WTC11 (cell line): ENCODE data around the gene EME1. TPM values are rescaled to one million over a fixed set of nuclear protein-coding genes. Genes with fewer than 3 reads are reported as not detected.

Source experiments
- ATAC-seq: fragments of 200-7000 bp; cut with Tn5 transposase; 2 replicates; pipeline ENCODE4 v1.10.0; 2021; ENCODE audit warnings: mild to moderate bottlenecking, moderate library complexity
- CTCF ChIA-PET: fragments of 300-600 bp; sonication (Branson Sonifier 250); formaldehyde crosslinking; loops from one replicate; lab custom pipeline; 2021; ENCODE audit warnings: antibody characterized with exemption; lab: Charles Lee
- POLR2A ChIA-PET: fragments of 350-600 bp; sonication (Branson Sonifier 250); formaldehyde crosslinking; loops from one replicate; lab custom pipeline; 2021; ENCODE audit warnings: antibody characterized with exemption; lab: Charles Lee
- DNase-seq: peaks from one replicate; pipeline ENCODE4 v3.0.0; 2021; ENCODE audit warnings: low spot score
- H3K27ac Mint-ChIP-seq: 2 replicates; pipeline ENCODE4 v1.8.0; 2021; ENCODE audit warnings: mixed read lengths
- H3K27me3 Mint-ChIP-seq: 2 replicates; pipeline ENCODE4 v1.8.0; 2021; ENCODE audit warnings: low read depth, mild to moderate bottlenecking, moderate library complexity, mixed read lengths
- H3K36me3 Mint-ChIP-seq: 2 replicates; pipeline ENCODE4 v1.8.0; 2021; ENCODE audit warnings: mixed read lengths
- H3K4me1 Mint-ChIP-seq: 2 replicates; pipeline ENCODE4 v1.8.0; 2022; ENCODE audit warnings: mixed read lengths
- H3K4me3 Mint-ChIP-seq: 2 replicates; pipeline ENCODE4 v1.8.0; 2021; ENCODE audit warnings: mild to moderate bottlenecking, moderate library complexity, mixed read lengths
- H3K9me3 Mint-ChIP-seq: 2 replicates; pipeline ENCODE4 v1.8.0; 2021; ENCODE audit warnings: mixed read lengths
- AFF4 ChIP-seq: sonication (generic); formaldehyde crosslinking; IDR thresholded peaks from 2 replicates; pipeline ENCODE4 v1.8.1; 2023; ENCODE audit warnings: mild to moderate bottlenecking, missing genetic modification reagents, borderline replicate concordance
- CREB1 ChIP-seq: sonication (generic); formaldehyde crosslinking; IDR thresholded peaks from 2 replicates; pipeline ENCODE4 v1.8.0; 2023; ENCODE audit warnings: mild to moderate bottlenecking, missing genetic modification reagents
- E2F5 ChIP-seq: sonication (generic); formaldehyde crosslinking; IDR thresholded peaks from 2 replicates; pipeline ENCODE4 v1.8.1; 2022; ENCODE audit warnings: mild to moderate bottlenecking, moderate library complexity, missing genetic modification reagents
- ELF4 ChIP-seq: sonication (generic); formaldehyde crosslinking; IDR thresholded peaks from 2 replicates; pipeline ENCODE4 v1.8.1; 2022; ENCODE audit warnings: low read depth, mild to moderate bottlenecking, moderate library complexity, missing genetic modification reagents
- ERG ChIP-seq: fragments of 250-450 bp; sonication (Bioruptor Pico); IDR thresholded peaks from 2 replicates; pipeline ENCODE4 v1.8.0; 2021; ENCODE audit warnings: mild to moderate bottlenecking
- FOXK1 ChIP-seq: sonication (generic); formaldehyde crosslinking; IDR thresholded peaks from 2 replicates; pipeline ENCODE4 v1.8.0; 2022; ENCODE audit warnings: mild to moderate bottlenecking, moderate library complexity, missing genetic modification reagents
- FOXP4 ChIP-seq: sonication (generic); formaldehyde crosslinking; IDR thresholded peaks from 2 replicates; pipeline ENCODE4 v1.8.0; 2022; ENCODE audit warnings: mild to moderate bottlenecking, missing genetic modification reagents
- GABPB1 ChIP-seq: sonication (generic); formaldehyde crosslinking; IDR thresholded peaks from 2 replicates; pipeline ENCODE4 v1.8.1; 2023; ENCODE audit warnings: mild to moderate bottlenecking, missing genetic modification reagents
- HMGA2 ChIP-seq: fragments of 250-450 bp; sonication (Bioruptor Pico); IDR thresholded peaks from 2 replicates; pipeline ENCODE4 v1.4.0; 2021; ENCODE audit warnings: mild to moderate bottlenecking, moderate library complexity
- HMGXB4 ChIP-seq: sonication (generic); formaldehyde crosslinking; IDR thresholded peaks from 2 replicates; pipeline ENCODE4 v1.8.1; 2023; ENCODE audit warnings: mild to moderate bottlenecking, moderate library complexity, missing genetic modification reagents
- IRF1 ChIP-seq: sonication (generic); formaldehyde crosslinking; IDR thresholded peaks from 2 replicates; pipeline ENCODE4 v1.8.0; 2023; ENCODE audit warnings: missing genetic modification reagents
- KAT7 ChIP-seq: sonication (generic); formaldehyde crosslinking; IDR thresholded peaks from 2 replicates; pipeline ENCODE4 v1.8.1; 2023; ENCODE audit warnings: missing genetic modification reagents, mild to moderate bottlenecking, borderline replicate concordance
- NFE2L1 ChIP-seq: sonication (generic); formaldehyde crosslinking; IDR thresholded peaks from 2 replicates; pipeline ENCODE4 v1.8.1; 2023; ENCODE audit warnings: missing genetic modification reagents
- NR1H2 ChIP-seq: sonication (generic); formaldehyde crosslinking; IDR thresholded peaks from 2 replicates; pipeline ENCODE4 v1.9.0; 2021; ENCODE audit warnings: mild to moderate bottlenecking, moderate library complexity, missing genetic modification reagents
- PRRX2 ChIP-seq: fragments of 250-450 bp; sonication (Bioruptor Pico); IDR thresholded peaks from 2 replicates; pipeline ENCODE4 v1.8.0; 2021; ENCODE audit warnings: mild to moderate bottlenecking
- SMAD3 ChIP-seq: sonication (generic); formaldehyde crosslinking; IDR thresholded peaks from 2 replicates; pipeline ENCODE4 v1.8.0; 2022; ENCODE audit warnings: missing genetic modification reagents, mild to moderate bottlenecking, borderline replicate concordance
- TEAD4 ChIP-seq: sonication (generic); formaldehyde crosslinking; IDR thresholded peaks from 2 replicates; pipeline ENCODE4 v1.8.0; 2022; ENCODE audit warnings: mild to moderate bottlenecking, missing genetic modification reagents
- TP53 ChIP-seq: sonication (generic); formaldehyde crosslinking; IDR thresholded peaks from 2 replicates; pipeline ENCODE4 v1.8.1; 2023; ENCODE audit warnings: mild to moderate bottlenecking, missing genetic modification reagents
- USF2 ChIP-seq: sonication (generic); formaldehyde crosslinking; IDR thresholded peaks from 2 replicates; pipeline ENCODE4 v1.8.1; 2023; ENCODE audit warnings: mild to moderate bottlenecking, missing genetic modification reagents, moderate library complexity
- ZBTB21 ChIP-seq: sonication (generic); formaldehyde crosslinking; IDR thresholded peaks from 2 replicates; pipeline ENCODE4 v1.8.1; 2023; ENCODE audit warnings: mild to moderate bottlenecking, missing genetic modification reagents, borderline replicate concordance
- ZNF317 ChIP-seq: sonication (generic); formaldehyde crosslinking; IDR thresholded peaks from 2 replicates; pipeline ENCODE4 v1.8.1; 2023; ENCODE audit warnings: low read depth, mild to moderate bottlenecking, moderate library complexity, missing genetic modification reagents, borderline replicate concordance
- ZNF416 ChIP-seq: fragments of 250-450 bp; sonication (Bioruptor Pico); IDR thresholded peaks from 2 replicates; pipeline ENCODE4 v1.9.0; 2021; ENCODE audit warnings: mild to moderate bottlenecking, inconsistent platforms
- total RNA-seq: library from RNA; stranded (reverse); gene quantifications from 3 replicates; pipeline ENCODE4 v1.2.3, GENCODE V29; 2021

EME1 gene
- total RNA-seq, 1 experiment from 2014 or later = 24.9 TPM

- CTCF ChIA-PET = interaction anchor here (0.6 to 2.9 kb wide), 10 partner anchors 14 to 332 kb away, joined by 3 to 19 read pairs (median 4); partner anchors contain the start of genes LRRC59 and XYLT2
- Mint-ChIP-seq H3K27me3 (no peaks in the 10 kb centered on the region), H3K36me3 (peaks cover 26% of the 10 kb centered on the region), H3K4me1 (peaks cover 28% of the 10 kb centered on the region)
- DNase-seq (no peak), ATAC-seq (no peak)
- TF ChIP-seq ZNF416 (CRISPR knock-in tag) (no peak), AFF4 (CRISPR knock-in tag) (no peak), ZNF317 (no peak), NR1H2 (CRISPR knock-in tag) (no peak), ELF4 (CRISPR knock-in tag) (no peak), ZBTB21 (CRISPR knock-in tag) (no peak), TP53 (CRISPR knock-in tag) (no peak), NFE2L1 (CRISPR knock-in tag) (no peak), FOXK1 (CRISPR knock-in tag) (no peak), GABPB1 (CRISPR knock-in tag) (no peak), FOXP4 (CRISPR knock-in tag) (no peak)
- TF ChIP-seq, all 79 proteins: peak for 0
- no peak overlapping the region for H3K4me3 Mint-ChIP-seq
- POLR2A ChIA-PET = no interaction called here
- H3K9me3 Mint-ChIP-seq = no peaks in the 10 kb centered on the region
- H3K27ac Mint-ChIP-seq = no peak overlapping the region
Measured at GRCh38 chr17:50359998-50360461, 13.0 kb upstream of the EME1 start.

GRCh38 chr17:50360486-50361115, 12.4 kb upstream of the EME1 start:
- ATAC-seq = no peak
- ChIA-PET CTCF (interaction anchor here (0.6 to 6.9 kb wide), 16 partner anchors 11 to 333 kb away, joined by 3 to 108 read pairs (median 6); partner anchors contain the start of genes EME1, LRRC59, MRPL27 and RSAD1), POLR2A (no interaction called here)
- Mint-ChIP-seq H3K36me3 (peaks cover 23% of the 10 kb centered on the region), H3K9me3 (no peaks in the 10 kb centered on the region), H3K4me1 (peaks cover 33% of the 10 kb centered on the region), H3K4me3 (no peak overlapping the region), H3K27ac (no peak overlapping the region), H3K27me3 (no peaks in the 10 kb centered on the region)
- DNase-seq = no peak
- no peak for TF ChIP-seq E2F5
- no peak for TF ChIP-seq CREB1 (CRISPR knock-in tag)
- no peak for TF ChIP-seq HMGXB4
- TF ChIP-seq IRF1 = no peak
- TF ChIP-seq TEAD4 (CRISPR knock-in tag) = no peak
- no peak for TF ChIP-seq KAT7
- no peak for TF ChIP-seq SMAD3
- TF ChIP-seq HMGA2 (CRISPR knock-in tag) = no peak
- TF ChIP-seq PRRX2 (CRISPR knock-in tag) = no peak
- TF ChIP-seq ERG (CRISPR knock-in tag) = no peak
- TF ChIP-seq USF2 (CRISPR knock-in tag) = no peak
